Esophagus squamous epithelium (tissue), 5 donors: ENCODE data around the gene QRSL1. TPM values are rescaled to one million over a fixed set of nuclear protein-coding genes. Genes with fewer than 3 reads are reported as not detected.
A peak's percentile ranks its signal among the peaks of the same experiment; 100 is the strongest.
"Not testable (repeated sequence)": the region's sequence is repeated elsewhere in the genome, so short reads cannot be mapped to it uniquely, and the experiment has no call there.

Experiments
- DNase-seq: peaks from one replicate; lab custom pipeline; 2025; lab: John Stamatoyannopoulos, UW
- H3K27ac ChIP-seq, 4 donors: fragments of 200-600 bp; sonication (generic); one replicate each; pipeline ENCODE4 v1.5.1; 2016 to 2019; ENCODE audit warnings: mild to moderate bottlenecking in 1 of 4
- H3K27me3 ChIP-seq, 4 donors: fragments of 200-600 bp; sonication (generic); 1 replicate in 3 of 4; 2 replicates in 1 of 4; pipeline versions ENCODE4 v1.5.1 to v1.6.0; 2017 to 2021; ENCODE audit warnings: antibody characterized with exemption in 1 of 4
- H3K36me3 ChIP-seq, 3 donors: fragments of 200-600 bp; sonication (generic); one replicate each; pipeline ENCODE4 v1.5.1; 2016 to 2019
- H3K4me1 ChIP-seq, 3 donors: fragments of 200-600 bp; sonication (generic); one replicate each; pipeline ENCODE4 v1.5.1; 2017 to 2019
- H3K4me3 ChIP-seq, 4 donors: fragments of 200-600 bp; sonication (generic); 1 replicate in 3 of 4; 2 replicates in 1 of 4; pipeline ENCODE4 v1.5.1; 2016 to 2019; ENCODE audit warnings: mild to moderate bottlenecking in 2 of 4, moderate library complexity in 1 of 4
- H3K9me3 ChIP-seq, 3 donors: fragments of 200-600 bp; sonication (generic); one replicate each; pipeline ENCODE4 v1.5.1; 2016 to 2019
- POLR2A ChIP-seq, 4 donors: fragments of 450-650 bp; IDR thresholded peaks; one replicate each; pipeline ENCODE4 v1.6.1; 2017; ENCODE audit warnings: antibody characterized with exemption in 4 of 4, mild to moderate bottlenecking in 4 of 4, moderate library complexity in 3 of 4
- WGBS, 2 donors: methylation state at CpG; one replicate each; pipeline ENCODE4 v1.1.5; 2018; 5-methylcytosine and 5-hydroxymethylcytosine counted together
- intact Hi-C: fragments of 100-400 bp; cut with DNase I; formaldehyde crosslinking; loops from one replicate; pipeline ENCODE4 v1.15.0; 2022
- total RNA-seq, 4 donors: library from RNA; depleted of rRNA; stranded (reverse); fragments of >200 nt; gene quantifications; one replicate each; pipeline ENCODE4 v1.1.0, GENCODE V29; 2016
- TF ChIP-seq, protein P1 (sequence below), 6 experiments: fragments of 450-650 bp in 4 of 6; fragments of 200-600 bp in 2 of 6; sonication (generic) in 2 of 6; IDR thresholded peaks; one replicate each; pipeline ENCODE4 v1.5.1; 2016 to 2019; ENCODE audit warnings: antibody characterized with exemption in 6 of 6, mild to moderate bottlenecking in 4 of 6, moderate library complexity in 4 of 6
- donor health status: DM: yes; HTN: yes; CAD: no.

The QRSL1 gene
- total RNA-seq, 4 donors from 2014 or later = 4.8 to 11.1 (median 9.3) TPM

DNA sequence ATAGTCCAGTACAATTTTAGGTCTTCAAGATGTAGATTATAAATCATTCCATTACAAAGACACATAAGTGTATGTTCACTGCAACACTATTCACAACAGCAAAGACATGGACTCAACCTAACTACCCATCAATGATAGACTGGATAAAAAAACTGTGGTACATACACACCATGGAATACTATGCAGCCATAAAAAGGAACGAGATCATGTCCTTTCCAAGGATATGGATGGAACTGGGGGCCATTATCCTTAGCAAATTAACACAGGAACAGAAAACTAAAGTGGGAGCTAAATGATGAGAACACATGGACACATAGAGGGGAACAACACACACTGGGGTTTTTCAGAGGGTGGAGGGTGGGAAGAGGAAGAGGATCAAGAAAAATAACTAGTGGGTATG lies 6.3 kb upstream of the QRSL1 start:
- WGBS, 2 donors = 78 to 83% methylated on average over 1 of the region's 1 CpG
- H3K4me3 ChIP-seq = no peak overlapping the region
- TF ChIP-seq, protein P1, sequence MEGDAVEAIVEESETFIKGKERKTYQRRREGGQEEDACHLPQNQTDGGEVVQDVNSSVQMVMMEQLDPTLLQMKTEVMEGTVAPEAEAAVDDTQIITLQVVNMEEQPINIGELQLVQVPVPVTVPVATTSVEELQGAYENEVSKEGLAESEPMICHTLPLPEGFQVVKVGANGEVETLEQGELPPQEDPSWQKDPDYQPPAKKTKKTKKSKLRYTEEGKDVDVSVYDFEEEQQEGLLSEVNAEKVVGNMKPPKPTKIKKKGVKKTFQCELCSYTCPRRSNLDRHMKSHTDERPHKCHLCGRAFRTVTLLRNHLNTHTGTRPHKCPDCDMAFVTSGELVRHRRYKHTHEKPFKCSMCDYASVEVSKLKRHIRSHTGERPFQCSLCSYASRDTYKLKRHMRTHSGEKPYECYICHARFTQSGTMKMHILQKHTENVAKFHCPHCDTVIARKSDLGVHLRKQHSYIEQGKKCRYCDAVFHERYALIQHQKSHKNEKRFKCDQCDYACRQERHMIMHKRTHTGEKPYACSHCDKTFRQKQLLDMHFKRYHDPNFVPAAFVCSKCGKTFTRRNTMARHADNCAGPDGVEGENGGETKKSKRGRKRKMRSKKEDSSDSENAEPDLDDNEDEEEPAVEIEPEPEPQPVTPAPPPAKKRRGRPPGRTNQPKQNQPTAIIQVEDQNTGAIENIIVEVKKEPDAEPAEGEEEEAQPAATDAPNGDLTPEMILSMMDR (IDR thresholded peaks at IDR 0.05) = no peak
- TF ChIP-seq POLR2A (IDR thresholded peaks at IDR 0.05) = no peak
- no peak overlapping the region for H3K27ac ChIP-seq
- no peaks in the 10 kb centered on the region for H3K27me3 ChIP-seq
- no peaks in the 10 kb centered on the region for H3K9me3 ChIP-seq
- peaks cover 0 to 3% (median 0%) of the 10 kb centered on the region in 3 donors for H3K4me1 ChIP-seq
- H3K36me3 ChIP-seq = peaks cover 0 to 15% (median 0%) of the 10 kb centered on the region in 3 donors
- intact Hi-C loops = no loop called here
- no peak for DNase-seq

DNA sequence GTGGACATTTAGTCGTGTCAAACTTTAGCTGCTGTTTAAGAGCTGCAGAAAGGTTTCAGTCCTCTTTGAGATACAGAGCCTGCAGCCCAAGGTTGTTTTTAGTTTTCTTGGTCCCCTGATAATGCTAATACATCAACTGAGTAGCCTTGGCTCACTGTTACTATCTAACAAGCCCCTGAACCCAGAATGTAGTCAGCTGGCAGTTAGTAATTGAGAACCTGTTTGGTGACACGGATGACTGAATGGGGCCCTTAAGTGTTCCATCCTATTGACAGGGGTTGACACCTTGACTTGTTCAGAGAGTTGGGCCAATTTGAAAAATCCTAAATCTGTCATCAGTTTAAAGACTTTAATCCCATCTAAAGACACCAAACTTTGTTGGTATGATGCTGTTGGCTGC lies 2.9 kb upstream of the QRSL1 start:
- DNase-seq = no peak
- intact Hi-C loops = no loop called here
- 28 to 47% methylated on average over 2 of the region's 2 CpGs for WGBS, 2 donors
- no peaks in the 10 kb centered on the region for H3K9me3 ChIP-seq
- H3K4me3 ChIP-seq = no peak overlapping the region
- H3K4me1 ChIP-seq = peaks cover 6 to 28% (median 11%) of the 10 kb centered on the region in 3 donors
- H3K27ac ChIP-seq = no peak overlapping the region
- TF ChIP-seq, protein P1 (IDR thresholded peaks at IDR 0.05) = no peak
- no peak for TF ChIP-seq POLR2A (IDR thresholded peaks at IDR 0.05)
- peaks cover 0 to 7% (median 0%) of the 10 kb centered on the region in 3 donors for H3K36me3 ChIP-seq
- no peaks in the 10 kb centered on the region for H3K27me3 ChIP-seq

DNA sequence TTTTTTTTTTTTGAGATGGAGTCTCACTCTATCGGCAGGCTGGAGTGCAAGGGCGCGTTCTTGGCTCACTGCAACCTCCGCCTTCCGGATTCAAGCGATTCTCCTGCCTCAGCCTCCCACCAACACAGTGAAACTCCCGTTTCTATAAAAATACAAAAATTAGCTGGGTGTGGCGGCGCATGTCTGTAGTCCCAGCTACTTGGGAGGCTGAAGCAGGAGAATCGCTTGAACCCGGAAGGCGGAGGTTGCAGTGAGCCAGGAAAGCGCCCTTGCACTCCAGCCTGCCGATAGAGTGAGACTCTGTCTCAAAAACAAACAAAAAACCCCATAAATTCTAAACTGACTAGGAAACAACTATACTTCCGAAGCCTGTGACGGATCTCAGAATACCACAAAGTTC lies 1.6 kb upstream of the QRSL1 start:
- H3K9me3 ChIP-seq, intact Hi-C loops, H3K4me3 ChIP-seq, H3K27me3 ChIP-seq, H3K36me3 ChIP-seq, H3K27ac ChIP-seq, DNase-seq: not testable (repeated sequence)
- WGBS, 2 donors = 92 to 93% methylated on average over 14 to 15 of the region's 16 CpGs
- peaks cover 6 to 28% (median 11%) of the 10 kb centered on the region in 3 donors for H3K4me1 ChIP-seq

DNA sequence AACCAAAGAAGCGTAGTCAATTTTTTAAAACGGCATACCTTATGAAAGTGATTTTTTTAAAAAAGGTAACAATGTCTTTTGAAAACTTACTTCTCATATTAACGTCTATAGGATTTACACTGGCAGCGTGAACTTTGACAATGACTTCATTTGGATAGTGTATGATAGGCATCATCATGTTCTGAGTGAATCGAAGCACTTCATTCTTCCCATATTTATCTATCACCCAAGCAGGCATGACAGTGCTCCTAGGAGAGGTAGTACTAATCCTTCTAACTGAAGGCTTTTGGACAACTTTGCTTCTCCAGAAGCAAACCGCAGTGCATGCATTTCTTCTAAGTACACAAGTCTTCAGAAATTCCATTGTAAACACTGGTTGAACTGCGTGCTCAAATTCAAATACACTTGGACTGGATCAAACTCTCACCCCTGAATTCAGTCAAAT lies 698 bp upstream of the QRSL1 start:
- no peaks in the 10 kb centered on the region for H3K9me3 ChIP-seq

DNA sequence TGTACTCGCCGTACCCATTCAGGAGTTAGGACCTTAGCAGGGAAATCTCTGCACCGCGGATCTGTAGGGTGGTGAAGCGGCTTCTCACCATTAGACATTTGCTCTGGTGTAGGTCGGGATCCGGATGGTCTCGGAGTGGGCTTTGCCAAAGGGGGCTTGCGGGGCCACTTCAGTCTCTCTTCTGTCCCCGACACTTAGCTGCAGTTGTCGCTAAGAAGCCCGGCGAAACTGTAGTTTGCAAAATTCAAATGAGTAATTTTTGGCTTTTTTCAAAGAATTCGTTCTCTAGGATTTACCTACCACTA lies 433 bp downstream of the QRSL1 start:
- Histone ChIP-seq H3K27me3 (no peaks in the 10 kb centered on the region), H3K36me3 (no peaks in the 10 kb centered on the region), H3K9me3 (no peaks in the 10 kb centered on the region), H3K4me3 (peak overlapping the region; percentile 69 to 87 (median 82)), H3K27ac (peak overlapping the region; percentile 81 to 88 (median 85)), H3K4me1 (peaks cover 6 to 28% (median 11%) of the 10 kb centered on the region in 3 donors)
- no peak for TF ChIP-seq POLR2A (IDR thresholded peaks at IDR 0.05)
- TF ChIP-seq, protein P1 (IDR thresholded peaks at IDR 0.05) = no peak
- intact Hi-C loops = no loop called here
- no peak for DNase-seq
- 0 to 3% methylated on average over 7 of the region's 14 CpGs for WGBS, 2 donors

More for the DNA sequence above, 698 bp upstream of the QRSL1 start:
- Histone ChIP-seq H3K27ac (peak overlapping the region; percentile 81 to 88 (median 85)), H3K4me3 (peak overlapping the region; percentile 69 to 87 (median 82)), H3K27me3 (no peaks in the 10 kb centered on the region), H3K36me3 (no peaks in the 10 kb centered on the region), H3K4me1 (peaks cover 6 to 28% (median 11%) of the 10 kb centered on the region in 3 donors)
- DNase-seq = no peak
- intact Hi-C loops = no loop called here
- WGBS, 2 donors = 16 to 17% methylated on average over 7 of the region's 7 CpGs
- TF ChIP-seq, protein P1 (IDR thresholded peaks at IDR 0.05) = no peak
- TF ChIP-seq POLR2A (IDR thresholded peaks at IDR 0.05) = no peak

DNA sequence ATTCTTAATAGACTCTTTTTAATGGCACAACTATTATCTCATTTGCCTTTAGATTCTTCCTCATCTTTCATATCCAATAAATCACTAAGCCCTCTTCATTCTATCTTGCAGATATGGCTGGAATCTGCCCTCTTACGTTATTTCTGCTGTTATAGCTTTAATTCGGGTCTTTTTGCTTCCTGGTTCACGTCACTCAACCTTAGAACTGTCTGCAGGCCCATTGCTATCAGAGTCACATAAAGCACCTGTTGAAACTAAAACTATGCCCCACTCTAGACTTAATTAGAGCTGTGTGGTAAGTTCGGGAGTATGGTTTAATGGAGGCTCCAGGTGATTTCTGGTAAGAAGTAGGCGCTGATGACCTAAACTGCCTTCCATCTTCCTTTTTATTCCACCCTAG lies 988 bp downstream of the QRSL1 start:
- H3K4me3 ChIP-seq = peak overlapping the region; percentile 69 to 87 (median 82)
- DNase-seq = no peak

More for the DNA sequence above, 988 bp downstream of the QRSL1 start:
- Histone ChIP-seq H3K27ac (peak overlapping the region in 2 of 4 donors; percentile 85 to 88), H3K4me1 (peaks cover 6 to 28% (median 11%) of the 10 kb centered on the region in 3 donors), H3K9me3 (no peaks in the 10 kb centered on the region), H3K27me3 (no peaks in the 10 kb centered on the region), H3K36me3 (no peaks in the 10 kb centered on the region)
- 46 to 48% methylated on average over 5 of the region's 5 CpGs for WGBS, 2 donors
- intact Hi-C loops = no loop called here
- TF ChIP-seq, protein P1 (IDR thresholded peaks at IDR 0.05) = no peak
- TF ChIP-seq POLR2A (IDR thresholded peaks at IDR 0.05) = no peak
